HCT116 (cell line): Measurements from ENCODE around the gene LILRA2. TPM values are rescaled to one million over a fixed set of nuclear protein-coding genes. Genes with fewer than 3 reads are reported as not detected.
"Not testable (repeated sequence)": the region's sequence is repeated elsewhere in the genome, so short reads cannot be mapped to it uniquely, and the experiment has no call there.

Experiments used
- ATAC-seq: fragments of 200-7000 bp; cut with Tn5 transposase; 2 replicates; pipeline ENCODE4 v1.9.1; 2020; ENCODE audit warnings: mild to moderate bottlenecking, moderate library complexity
- BruUV-seq: library from RNA; stranded (reverse); fragments of 400-500 nt; replicated peaks from 2 replicates; lab custom pipeline; 2021; lab: Mats Ljungman, UMichigan
- CTCF ChIA-PET: fragments of 300-600 bp; sonication (Branson Sonifier 250); formaldehyde crosslinking; loops from one replicate; lab custom pipeline; 2021; ENCODE audit warnings: antibody characterized with exemption; lab: Charles Lee
- POLR2A ChIA-PET: fragments of 300-600, 350-600 bp; sonication (Branson Sonifier 250); formaldehyde crosslinking; loops from one replicate; lab custom pipeline; 2021; ENCODE audit warnings: antibody characterized with exemption; lab: Charles Lee
- RAD21 ChIA-PET, 2 experiments: fragments of 300-600 bp; sonication (Branson Sonifier 250); formaldehyde crosslinking; loops; one replicate each; lab custom pipeline; 2023; ENCODE audit warnings: low total read pairs in 2 of 2; ENCODE audit not compliant: uncharacterized antibody in 2 of 2, unreplicated experiment in 2 of 2, low non-redundant PET in 1 of 2; lab: Charles Lee
- DNase-seq: peaks from one replicate; pipeline ENCODE4 v3.0.0-alpha.2; 2010; ENCODE audit warnings: low read depth, low spot score
- H2AFZ ChIP-seq: fragments of 200-600 bp; shearing (Covaris generic), sonication (generic); 2 replicates; pipeline ENCODE4 v1.6.1; 2017; ENCODE audit warnings: low read depth, mixed run types, mixed read lengths, antibody characterized with exemption, low read length; ENCODE audit not compliant: poor library complexity, severe bottlenecking
- H3K27ac ChIP-seq: 2 replicates; pipeline ENCODE4 v1.5.1; 2012; ENCODE audit warnings: low read depth, low read length
- H3K27me3 ChIP-seq: fragments of 200-600 bp; sonication (generic); 2 replicates; pipeline ENCODE4 v1.6.1; 2016; ENCODE audit warnings: mixed run types, low read length, mixed read lengths; ENCODE audit not compliant: insufficient read depth
- H3K36me3 ChIP-seq, 2 experiments: fragments of 200-500 bp in 1 of 2; fragments of 200-600 bp in 1 of 2; sonication (Bioruptor generic) in 1 of 2; sonication (generic) in 1 of 2; 2 replicates each; pipeline versions ENCODE4 v1.5.1 to v1.6.1; 2014 to 2016; ENCODE audit warnings: low read length in 2 of 2, inconsistent platforms in 1 of 2, mixed read lengths in 1 of 2, mixed run types in 1 of 2; ENCODE audit not compliant: insufficient read depth in 2 of 2, control insufficient read depth in 1 of 2
- H3K4me1 ChIP-seq, 2 experiments: fragments of 200-600 bp in 1 of 2; sonication (generic) in 1 of 2; 2 replicates each; pipeline versions ENCODE4 v1.5.1 to v1.6.1; 2012 to 2017; ENCODE audit warnings: low read length in 2 of 2, inconsistent platforms in 1 of 2, mild to moderate bottlenecking in 1 of 2, mixed read lengths in 1 of 2, mixed run types in 1 of 2, moderate library complexity in 1 of 2; ENCODE audit not compliant: insufficient read depth in 2 of 2, control insufficient read depth in 1 of 2
- H3K4me2 ChIP-seq: fragments of 200-600 bp; sonication (generic); 2 replicates; pipeline ENCODE4 v1.6.1; 2017; ENCODE audit warnings: mixed run types, low read length, mixed read lengths
- H3K4me3 ChIP-seq, 2 experiments: fragments of 200-600 bp in 1 of 2; sonication (generic) in 1 of 2; replicated peaks in 1 of 2; 2 replicates each; pipeline ENCODE4 v1.5.1; 2011 to 2016; ENCODE audit warnings: low read length in 2 of 2, control low read depth in 1 of 2, low read depth in 1 of 2, mild to moderate bottlenecking in 1 of 2, mixed read lengths in 1 of 2, mixed run types in 1 of 2
- H3K79me2 ChIP-seq: fragments of 200-600 bp; sonication (generic); 2 replicates; pipeline ENCODE4 v1.6.1; 2017; ENCODE audit warnings: mild to moderate bottlenecking, mixed run types, low read length, moderate library complexity, mixed read lengths; ENCODE audit not compliant: insufficient read depth
- H3K9ac ChIP-seq: fragments of 200-600 bp; sonication (generic); 2 replicates; pipeline ENCODE4 v1.6.1; 2016; ENCODE audit warnings: low read length, mixed read lengths
- H3K9me2 ChIP-seq: fragments of 200-600 bp; sonication (generic), shearing (Covaris generic); 2 replicates; pipeline ENCODE4 v1.6.1; 2017; ENCODE audit warnings: mixed run types, mild to moderate bottlenecking, moderate library complexity; ENCODE audit not compliant: insufficient read depth
- H3K9me3 ChIP-seq, 2 experiments: fragments of 200-500 bp in 1 of 2; fragments of 200-600 bp in 1 of 2; sonication (Bioruptor generic) in 1 of 2; sonication (generic) in 1 of 2; 2 replicates each; pipeline ENCODE4 v1.6.1; 2014 to 2017; ENCODE audit warnings: low read length in 2 of 2, mixed read lengths in 2 of 2, inconsistent platforms in 1 of 2, low read depth in 1 of 2, mild to moderate bottlenecking in 1 of 2, mixed run types in 1 of 2, moderate library complexity in 1 of 2; ENCODE audit not compliant: control insufficient read depth in 1 of 2, insufficient read depth in 1 of 2
- H4K20me1 ChIP-seq: fragments of 200-600 bp; sonication (generic), shearing (Covaris generic); 2 replicates; pipeline ENCODE4 v1.6.1; 2017; ENCODE audit warnings: mixed run types, mild to moderate bottlenecking, moderate library complexity; ENCODE audit not compliant: insufficient read depth
- CBX3 ChIP-seq: IDR thresholded peaks from 2 replicates; pipeline ENCODE4 v1.6.1; 2012; ENCODE audit warnings: low read depth
- CEBPB ChIP-seq: IDR thresholded peaks from 2 replicates; pipeline ENCODE4 v1.6.1; 2012; ENCODE audit warnings: low read depth
- ELF1 ChIP-seq: IDR thresholded peaks from 2 replicates; pipeline ENCODE4 v1.6.1; 2012; ENCODE audit warnings: low read depth, borderline replicate concordance
- SIN3A ChIP-seq: IDR thresholded peaks from 2 replicates; pipeline ENCODE4 v1.6.1; 2012; ENCODE audit warnings: low read depth
- TCF7L2 ChIP-seq: IDR thresholded peaks from 2 replicates; pipeline ENCODE4 v1.7.0; 2011; ENCODE audit warnings: borderline replicate concordance, inconsistent platforms; ENCODE audit not compliant: insufficient read depth, insufficient read length; ENCODE audit errors: extremely low read depth
- YY1 ChIP-seq: IDR thresholded peaks from 2 replicates; pipeline ENCODE4 v1.6.1; 2011; ENCODE audit warnings: low read length, low read depth, moderate library complexity, mild to moderate bottlenecking; ENCODE audit not compliant: insufficient replicate concordance; ENCODE audit errors: extremely low read depth
- ZBTB33 ChIP-seq: IDR thresholded peaks from 2 replicates; pipeline ENCODE4 v1.6.1; 2011; ENCODE audit warnings: mild to moderate bottlenecking, low read length, moderate library complexity; ENCODE audit not compliant: insufficient replicate concordance; ENCODE audit errors: extremely low read depth
- ZNF274 ChIP-seq: fragments of 200-500 bp; sonication (Bioruptor generic); IDR thresholded peaks from 2 replicates; pipeline ENCODE4 v1.6.1; 2014; ENCODE audit warnings: mild to moderate bottlenecking, low read depth, low read length, inconsistent platforms
- intact Hi-C: fragments of 100-400 bp; cut with micrococcal nuclease; formaldehyde crosslinking; loops from 2 replicates; pipeline ENCODE4 v1.10.0; 2022
- total RNA-seq: library from RNA; stranded (reverse); gene quantifications from one replicate; pipeline ENCODE4 v1.2.1, GENCODE V29; 2021; ENCODE audit not compliant: unreplicated experiment
- TF ChIP-seq, protein P1 (sequence below): IDR thresholded peaks from 2 replicates; pipeline ENCODE4 v1.6.1; 2012
- TF ChIP-seq, protein P2 (sequence below): IDR thresholded peaks from 2 replicates; pipeline ENCODE4 v1.6.1; 2012; ENCODE audit warnings: low read depth
- TF ChIP-seq, protein P3 (sequence below), 3 experiments: fragments of 200-600 bp in 1 of 3; sonication (generic) in 1 of 3; IDR thresholded peaks in 2 of 3; conservative IDR thresholded peaks in 1 of 3; 2 replicates each; pipeline ENCODE4 v1.5.1; 2012 to 2017; ENCODE audit warnings: low read depth in 2 of 3, low read length in 2 of 3, antibody characterized with exemption in 1 of 3, borderline replicate concordance in 1 of 3, control low read depth in 1 of 3, mild to moderate bottlenecking in 1 of 3, mixed read lengths in 1 of 3, mixed run types in 1 of 3, moderate library complexity in 1 of 3; ENCODE audit not compliant: insufficient read depth in 1 of 3

The LILRA2 gene
- total RNA-seq, 1 experiment from 2014 or later = not detected

- BruUV-seq, H3K4me3 ChIP-seq, H3K36me3 ChIP-seq, H3K27ac ChIP-seq, H3K4me1 ChIP-seq, H3K9me2 ChIP-seq, H3K4me2 ChIP-seq, H3K79me2 ChIP-seq, ATAC-seq, DNase-seq, H2AFZ ChIP-seq, RAD21 ChIA-PET, H3K9me3 ChIP-seq, H4K20me1 ChIP-seq, H3K9ac ChIP-seq, POLR2A ChIA-PET, intact Hi-C loops, CTCF ChIA-PET: not testable (repeated sequence)
- H3K27me3 ChIP-seq = peaks cover 34% of the 10 kb centered on the region
Observed at GRCh38 chr19:54575205-54575604, 1.6 kb downstream of the LILRA2 start.

DNA sequence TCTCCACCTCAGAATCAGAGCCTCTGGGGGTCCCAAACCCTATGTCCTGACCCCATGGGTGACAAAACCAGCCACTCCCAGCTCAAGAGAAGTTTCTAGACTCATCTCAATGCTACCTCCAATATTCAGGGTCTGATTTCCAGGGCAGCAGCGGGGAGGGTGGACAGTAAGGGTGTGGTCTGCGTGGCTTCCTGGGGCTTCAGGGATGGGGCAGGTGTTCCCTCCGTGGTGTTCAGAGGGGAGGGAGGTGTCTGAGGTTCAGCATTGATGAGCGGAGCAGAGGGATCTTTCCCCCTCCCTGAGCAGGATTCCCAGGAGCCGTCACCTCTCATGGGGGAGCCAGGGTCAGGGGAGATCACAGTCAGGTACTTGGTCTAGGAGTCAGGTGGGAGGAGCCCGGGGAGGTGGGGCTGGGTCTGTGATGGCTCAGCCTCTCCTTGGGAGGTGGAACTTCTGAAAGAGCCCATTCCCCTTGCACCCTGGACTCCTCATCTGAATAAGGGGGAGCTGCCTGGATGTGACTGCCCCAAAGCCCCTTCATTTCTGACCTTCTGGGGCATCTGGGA is 2.9 kb downstream of the LILRA2 start:
- H3K27ac ChIP-seq = no peak overlapping the region
- intact Hi-C loops = no loop called here
- no peak overlapping the region for H3K4me3 ChIP-seq
- CTCF ChIA-PET = no interaction called here
- H3K4me1 ChIP-seq = no peaks in the 10 kb centered on the region
- no TSS peak for BruUV-seq
- H3K9me2 ChIP-seq = no peaks in the 10 kb centered on the region
- DNase-seq (no peak), ATAC-seq (peak; percentile 46; the same call in 1 of the 2 replicates)
- POLR2A ChIA-PET = no interaction called here
- no peaks in the 10 kb centered on the region for H3K9me3 ChIP-seq
- H3K79me2 ChIP-seq = no peaks in the 10 kb centered on the region
- H3K4me2 ChIP-seq = no peak overlapping the region
- H3K27me3 ChIP-seq = peaks cover 22% of the 10 kb centered on the region
- H3K9ac ChIP-seq = no peak overlapping the region
- RAD21 ChIA-PET = no interaction called here
- H3K36me3 ChIP-seq = no peaks in the 10 kb centered on the region
- H2AFZ ChIP-seq = no peak overlapping the region
- no peaks in the 10 kb centered on the region for H4K20me1 ChIP-seq
- no peak for TF ChIP-seq SIN3A
- TF ChIP-seq, protein P1, sequence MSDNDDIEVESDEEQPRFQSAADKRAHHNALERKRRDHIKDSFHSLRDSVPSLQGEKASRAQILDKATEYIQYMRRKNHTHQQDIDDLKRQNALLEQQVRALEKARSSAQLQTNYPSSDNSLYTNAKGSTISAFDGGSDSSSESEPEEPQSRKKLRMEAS = no peak
- TF ChIP-seq, protein P2, sequence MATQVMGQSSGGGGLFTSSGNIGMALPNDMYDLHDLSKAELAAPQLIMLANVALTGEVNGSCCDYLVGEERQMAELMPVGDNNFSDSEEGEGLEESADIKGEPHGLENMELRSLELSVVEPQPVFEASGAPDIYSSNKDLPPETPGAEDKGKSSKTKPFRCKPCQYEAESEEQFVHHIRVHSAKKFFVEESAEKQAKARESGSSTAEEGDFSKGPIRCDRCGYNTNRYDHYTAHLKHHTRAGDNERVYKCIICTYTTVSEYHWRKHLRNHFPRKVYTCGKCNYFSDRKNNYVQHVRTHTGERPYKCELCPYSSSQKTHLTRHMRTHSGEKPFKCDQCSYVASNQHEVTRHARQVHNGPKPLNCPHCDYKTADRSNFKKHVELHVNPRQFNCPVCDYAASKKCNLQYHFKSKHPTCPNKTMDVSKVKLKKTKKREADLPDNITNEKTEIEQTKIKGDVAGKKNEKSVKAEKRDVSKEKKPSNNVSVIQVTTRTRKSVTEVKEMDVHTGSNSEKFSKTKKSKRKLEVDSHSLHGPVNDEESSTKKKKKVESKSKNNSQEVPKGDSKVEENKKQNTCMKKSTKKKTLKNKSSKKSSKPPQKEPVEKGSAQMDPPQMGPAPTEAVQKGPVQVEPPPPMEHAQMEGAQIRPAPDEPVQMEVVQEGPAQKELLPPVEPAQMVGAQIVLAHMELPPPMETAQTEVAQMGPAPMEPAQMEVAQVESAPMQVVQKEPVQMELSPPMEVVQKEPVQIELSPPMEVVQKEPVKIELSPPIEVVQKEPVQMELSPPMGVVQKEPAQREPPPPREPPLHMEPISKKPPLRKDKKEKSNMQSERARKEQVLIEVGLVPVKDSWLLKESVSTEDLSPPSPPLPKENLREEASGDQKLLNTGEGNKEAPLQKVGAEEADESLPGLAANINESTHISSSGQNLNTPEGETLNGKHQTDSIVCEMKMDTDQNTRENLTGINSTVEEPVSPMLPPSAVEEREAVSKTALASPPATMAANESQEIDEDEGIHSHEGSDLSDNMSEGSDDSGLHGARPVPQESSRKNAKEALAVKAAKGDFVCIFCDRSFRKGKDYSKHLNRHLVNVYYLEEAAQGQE = no peak
- TF ChIP-seq TCF7L2 = no peak
- no peak for TF ChIP-seq ZNF274
- TF ChIP-seq CEBPB = no peak
- no peak for TF ChIP-seq CBX3
- TF ChIP-seq, protein P3, sequence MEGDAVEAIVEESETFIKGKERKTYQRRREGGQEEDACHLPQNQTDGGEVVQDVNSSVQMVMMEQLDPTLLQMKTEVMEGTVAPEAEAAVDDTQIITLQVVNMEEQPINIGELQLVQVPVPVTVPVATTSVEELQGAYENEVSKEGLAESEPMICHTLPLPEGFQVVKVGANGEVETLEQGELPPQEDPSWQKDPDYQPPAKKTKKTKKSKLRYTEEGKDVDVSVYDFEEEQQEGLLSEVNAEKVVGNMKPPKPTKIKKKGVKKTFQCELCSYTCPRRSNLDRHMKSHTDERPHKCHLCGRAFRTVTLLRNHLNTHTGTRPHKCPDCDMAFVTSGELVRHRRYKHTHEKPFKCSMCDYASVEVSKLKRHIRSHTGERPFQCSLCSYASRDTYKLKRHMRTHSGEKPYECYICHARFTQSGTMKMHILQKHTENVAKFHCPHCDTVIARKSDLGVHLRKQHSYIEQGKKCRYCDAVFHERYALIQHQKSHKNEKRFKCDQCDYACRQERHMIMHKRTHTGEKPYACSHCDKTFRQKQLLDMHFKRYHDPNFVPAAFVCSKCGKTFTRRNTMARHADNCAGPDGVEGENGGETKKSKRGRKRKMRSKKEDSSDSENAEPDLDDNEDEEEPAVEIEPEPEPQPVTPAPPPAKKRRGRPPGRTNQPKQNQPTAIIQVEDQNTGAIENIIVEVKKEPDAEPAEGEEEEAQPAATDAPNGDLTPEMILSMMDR (IDR thresholded peaks at IDR 0.05 in 2 of 3, conservative IDR thresholded peaks at IDR 0.05 in 1 of 3; ENCODE audit: borderline replicate concordance in 1 of 3, insufficient read depth in 1 of 3, low read depth in 2 of 3, low read length in 2 of 3) = no peak
- TF ChIP-seq YY1 = no peak
- no peak for TF ChIP-seq ELF1
- no peak for TF ChIP-seq ZBTB33
